ENCODE measurements around the gene FRS3. TPM values are rescaled to one million over a fixed set of nuclear protein-coding genes. Genes with fewer than 3 reads are reported as not detected.
"Not testable (repeated sequence)": the region's sequence is repeated elsewhere in the genome, so short reads cannot be mapped to it uniquely, and the experiment has no call there.

Gene FRS3, protein sequence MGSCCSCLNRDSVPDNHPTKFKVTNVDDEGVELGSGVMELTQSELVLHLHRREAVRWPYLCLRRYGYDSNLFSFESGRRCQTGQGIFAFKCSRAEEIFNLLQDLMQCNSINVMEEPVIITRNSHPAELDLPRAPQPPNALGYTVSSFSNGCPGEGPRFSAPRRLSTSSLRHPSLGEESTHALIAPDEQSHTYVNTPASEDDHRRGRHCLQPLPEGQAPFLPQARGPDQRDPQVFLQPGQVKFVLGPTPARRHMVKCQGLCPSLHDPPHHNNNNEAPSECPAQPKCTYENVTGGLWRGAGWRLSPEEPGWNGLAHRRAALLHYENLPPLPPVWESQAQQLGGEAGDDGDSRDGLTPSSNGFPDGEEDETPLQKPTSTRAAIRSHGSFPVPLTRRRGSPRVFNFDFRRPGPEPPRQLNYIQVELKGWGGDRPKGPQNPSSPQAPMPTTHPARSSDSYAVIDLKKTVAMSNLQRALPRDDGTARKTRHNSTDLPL
- polyA plus RNA-seq = 2.9 TPM

- H3K4me3 Mint-ChIP-seq = peak within 1 kb of the TSS; percentile 87 to 96 (median 94)
- H3K27ac Mint-ChIP-seq = peak within 1 kb of the TSS in 2 of 3 donors; percentile 3 to 48
- H3K4me1 Mint-ChIP-seq = peaks cover 13 to 18% (median 16%) of the 10 kb centered on the region in 3 donors
- H3K36me3 Mint-ChIP-seq = no peaks in the 10 kb centered on the region
- H3K9me3 Mint-ChIP-seq = no peaks in the 10 kb centered on the region
- H3K27me3 Mint-ChIP-seq = no peaks in the 10 kb centered on the region
These were observed at the start of gene FRS3 for GRCh38 chr6:41779788-41780550. Gene FRS3 (minus strand): TSS chr6:41779900. CDS start chr6:41776987, 2,913 bp downstream.

- Mint-ChIP-seq H3K4me3 (no peak overlapping the region), H3K36me3 (no peaks in the 10 kb centered on the region), H3K27me3 (no peaks in the 10 kb centered on the region), H3K27ac (no peak overlapping the region), H3K4me1 (peaks cover 0 to under 1% (median 0%) of the 10 kb centered on the region in 3 donors), H3K9me3 (no peaks in the 10 kb centered on the region)
These were observed 46.8 kb upstream of the FRS3 start for GRCh38 chr6:41826343-41827022.

DNA sequence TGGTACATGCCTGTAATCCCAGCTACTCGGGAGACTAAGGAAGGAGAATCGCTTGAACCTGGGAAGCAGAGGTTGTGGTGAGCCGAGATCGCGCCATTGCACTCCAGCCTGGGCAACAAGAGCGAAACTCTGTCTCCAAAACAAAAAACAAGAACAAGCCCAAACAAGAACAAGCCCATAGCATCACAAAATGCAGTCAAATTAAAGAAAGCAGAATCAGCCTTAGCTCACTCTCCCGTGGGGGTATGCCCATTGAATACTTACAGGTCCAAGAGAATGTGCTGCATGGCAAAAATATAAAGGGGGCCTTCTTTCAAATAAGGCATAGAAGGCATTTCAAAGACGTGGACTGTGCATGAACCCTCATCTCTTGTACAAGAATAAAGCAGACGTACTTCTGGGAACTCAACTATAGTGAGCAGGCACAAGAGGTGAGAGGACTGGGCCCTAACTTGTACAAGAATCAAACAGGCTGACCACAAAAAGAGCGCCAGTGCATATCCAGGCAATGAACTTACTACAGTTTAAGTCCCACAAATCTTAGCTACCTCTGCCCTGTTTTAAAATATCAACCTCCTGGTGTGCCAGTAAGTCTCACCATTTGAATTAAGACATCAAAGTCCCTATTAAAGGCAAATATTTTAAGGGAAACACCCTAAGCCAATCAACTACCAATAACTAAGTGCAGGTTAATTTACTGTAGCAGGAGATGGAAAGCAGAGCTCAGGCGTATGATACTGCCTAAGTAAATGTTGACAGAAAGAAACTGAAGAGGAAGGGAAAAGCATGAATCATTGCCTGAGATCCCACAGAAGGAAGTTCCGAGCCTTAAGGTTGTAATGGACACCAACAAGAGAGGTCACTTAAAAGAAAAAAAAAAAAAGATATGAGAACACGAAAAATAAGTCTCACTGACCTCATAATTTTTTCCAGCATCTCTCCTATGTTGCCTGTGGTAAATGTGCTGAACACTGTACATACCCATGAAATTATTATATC lies 45.2 kb upstream of the FRS3 start:
- H3K36me3 Mint-ChIP-seq = no peaks in the 10 kb centered on the region
- H3K4me1 Mint-ChIP-seq = no peaks in the 10 kb centered on the region
- H3K27ac Mint-ChIP-seq = no peak overlapping the region
- H3K27me3 Mint-ChIP-seq = no peaks in the 10 kb centered on the region
- H3K4me3 Mint-ChIP-seq = no peak overlapping the region
- no peaks in the 10 kb centered on the region for H3K9me3 Mint-ChIP-seq

GRCh38 chr6:41823178-41823577 lies 43.5 kb upstream of the FRS3 start:
- Mint-ChIP-seq H3K9me3 (no peaks in the 10 kb centered on the region), H3K27me3 (no peaks in the 10 kb centered on the region), H3K27ac (no peak overlapping the region), H3K4me3 (no peak overlapping the region), H3K4me1 (no peaks in the 10 kb centered on the region), H3K36me3 (no peaks in the 10 kb centered on the region)

- Mint-ChIP-seq H3K4me1 (no peaks in the 10 kb centered on the region), H3K4me3 (no peak overlapping the region), H3K27me3 (no peaks in the 10 kb centered on the region), H3K27ac (no peak overlapping the region), H3K9me3 (no peaks in the 10 kb centered on the region), H3K36me3 (no peaks in the 10 kb centered on the region)
These were observed 42.3 kb upstream of the FRS3 start for GRCh38 chr6:41822021-41822420.

GRCh38 chr6:41821266-41821665 lies 41.6 kb upstream of the FRS3 start:
- Mint-ChIP-seq H3K4me1 (no peaks in the 10 kb centered on the region), H3K9me3 (no peaks in the 10 kb centered on the region), H3K36me3 (no peaks in the 10 kb centered on the region), H3K27ac (peak overlapping the region in 1 of 3 donors; percentile 59), H3K4me3 (no peak overlapping the region), H3K27me3 (no peaks in the 10 kb centered on the region)

GRCh38 chr6:41818271-41819054 lies 38.8 kb upstream of the FRS3 start:
- H3K36me3 Mint-ChIP-seq = no peaks in the 10 kb centered on the region
- no peaks in the 10 kb centered on the region for H3K27me3 Mint-ChIP-seq
- H3K4me1 Mint-ChIP-seq = no peaks in the 10 kb centered on the region
- no peak overlapping the region for H3K4me3 Mint-ChIP-seq
- H3K9me3 Mint-ChIP-seq = no peaks in the 10 kb centered on the region
- no peak overlapping the region for H3K27ac Mint-ChIP-seq

- Mint-ChIP-seq H3K4me1 (no peaks in the 10 kb centered on the region), H3K27me3 (no peaks in the 10 kb centered on the region), H3K36me3 (peaks cover 1% of the 10 kb centered on the region), H3K9me3 (no peaks in the 10 kb centered on the region), H3K4me3 (no peak overlapping the region), H3K27ac (no peak overlapping the region)
These were observed 35.9 kb upstream of the FRS3 start for GRCh38 chr6:41815587-41815986.

DNA sequence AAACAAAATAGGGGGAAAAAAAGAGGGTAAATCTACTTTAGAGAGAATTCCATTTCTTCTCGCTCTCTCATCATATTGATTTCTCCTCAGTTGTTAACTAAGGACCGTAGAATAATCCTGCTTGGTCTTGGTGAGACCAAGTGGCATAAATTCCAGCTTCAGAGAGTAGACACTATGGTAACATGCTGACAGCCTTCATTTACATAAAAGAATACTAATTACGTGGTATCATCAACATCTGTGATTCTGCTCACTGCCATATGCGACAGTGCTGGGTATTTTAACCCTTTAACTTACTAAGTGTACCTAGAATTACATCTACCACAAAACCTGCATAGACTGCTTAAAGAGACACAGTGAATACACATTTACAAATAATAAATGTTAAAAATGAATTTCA lies 34.9 kb upstream of the FRS3 start:
- Mint-ChIP-seq H3K4me3 (no peak overlapping the region), H3K4me1 (no peaks in the 10 kb centered on the region), H3K9me3 (no peaks in the 10 kb centered on the region), H3K36me3 (peaks cover 1% of the 10 kb centered on the region), H3K27me3 (no peaks in the 10 kb centered on the region), H3K27ac (no peak overlapping the region)

DNA sequence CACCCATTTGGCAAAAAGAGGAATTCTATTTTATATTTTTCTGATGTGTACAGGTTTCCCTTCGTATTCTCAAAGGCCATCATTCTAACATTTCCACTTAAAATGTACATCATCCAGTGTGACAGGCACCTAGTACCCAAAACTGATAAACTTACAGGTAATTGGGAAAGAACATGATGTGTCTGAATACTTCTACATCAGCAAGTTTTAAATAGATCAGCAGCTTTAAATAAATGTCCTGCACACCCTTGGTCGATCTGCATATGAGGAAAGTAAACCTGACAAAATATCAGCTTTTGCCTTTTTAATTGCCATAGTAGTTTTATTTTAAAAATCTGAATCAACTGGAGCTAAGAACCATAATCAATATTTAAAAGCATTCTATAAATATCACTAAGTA lies 34.3 kb upstream of the FRS3 start:
- Mint-ChIP-seq H3K36me3 (peaks cover 1% of the 10 kb centered on the region), H3K4me3 (no peak overlapping the region), H3K9me3 (no peaks in the 10 kb centered on the region), H3K27me3 (no peaks in the 10 kb centered on the region), H3K4me1 (no peaks in the 10 kb centered on the region), H3K27ac (no peak overlapping the region)

DNA sequence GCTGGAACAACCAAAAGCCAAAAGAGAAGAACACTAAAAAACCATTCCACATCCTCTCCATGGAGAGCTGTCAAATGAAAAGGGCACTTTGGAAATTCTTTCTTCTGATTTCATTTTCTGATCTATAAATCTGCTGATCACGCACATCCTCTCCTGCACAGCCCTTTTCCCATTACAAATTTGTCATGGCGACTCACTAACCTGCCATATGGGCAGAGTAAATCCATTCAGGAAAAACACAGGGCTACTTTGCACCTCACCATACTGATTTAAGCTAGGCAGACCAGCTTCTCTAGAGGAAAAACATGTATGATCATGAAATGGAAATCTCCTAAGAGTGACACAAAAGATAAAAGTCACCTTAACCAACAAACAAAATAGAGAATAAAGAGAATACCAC lies 33.8 kb upstream of the FRS3 start:
- Mint-ChIP-seq H3K27ac (no peak overlapping the region), H3K4me1 (no peaks in the 10 kb centered on the region), H3K9me3 (no peaks in the 10 kb centered on the region), H3K36me3 (peaks cover 1% of the 10 kb centered on the region), H3K27me3 (no peaks in the 10 kb centered on the region), H3K4me3 (no peak overlapping the region)

- not testable (repeated sequence) for H3K36me3 Mint-ChIP-seq, H3K9me3 Mint-ChIP-seq, H3K27me3 Mint-ChIP-seq, H3K4me3 Mint-ChIP-seq, H3K4me1 Mint-ChIP-seq, H3K27ac Mint-ChIP-seq
These were observed 32.2 kb upstream of the FRS3 start for GRCh38 chr6:41811946-41812345.

- H3K36me3 Mint-ChIP-seq = peaks cover 1% of the 10 kb centered on the region
- no peaks in the 10 kb centered on the region for H3K27me3 Mint-ChIP-seq
- H3K27ac Mint-ChIP-seq = no peak overlapping the region
- no peaks in the 10 kb centered on the region for H3K4me1 Mint-ChIP-seq
- H3K9me3 Mint-ChIP-seq = no peaks in the 10 kb centered on the region
- no peak overlapping the region for H3K4me3 Mint-ChIP-seq
These were observed 31.4 kb upstream of the FRS3 start for GRCh38 chr6:41811095-41811494.

All from IgD-negative memory B cell (primary cell).